Gastroesophageal sphincter (tissue), 3 donors: ENCODE results near the gene RPL13.

Experiments
- CTCF ChIP-seq, 4 experiments: fragments of 200-600 bp in 2 of 4; fragments of 450-650 bp in 2 of 4; sonication (generic) in 1 of 4; IDR thresholded peaks; one replicate each; pipeline ENCODE4 v1.5.1; 2017 to 2019; ENCODE audit warnings: antibody characterized with exemption in 4 of 4, mild to moderate bottlenecking in 2 of 4, moderate library complexity in 2 of 4
- EP300 ChIP-seq: sonication (generic); formaldehyde crosslinking; IDR thresholded peaks from one replicate; pipeline ENCODE4 v1.6.1; 2017; ENCODE audit warnings: antibody characterized with exemption, mild to moderate bottlenecking

GRCh38 chr16:89552913-89553312 is 7.6 kb upstream of the RPL13 start:
- no peak for TF ChIP-seq EP300
- no peak for TF ChIP-seq CTCF (IDR thresholded peaks at IDR 0.05)
